C4-2B (cell line): ENCODE results near the gene ROS1.

Experiments used
- H3K27ac ChIP-seq: fragments of 450-650 bp; 2 replicates; pipeline ENCODE4 v1.5.1; 2017
- CTCF ChIP-seq: fragments of 450-650 bp; conservative IDR thresholded peaks from 2 replicates; pipeline ENCODE4 v1.5.1; 2017; ENCODE audit warnings: mild to moderate bottlenecking
- ZFX ChIP-seq: fragments of 450-650 bp; IDR thresholded peaks from 2 replicates; pipeline ENCODE4 v1.6.1; 2017

ROS1 gene

GRCh38 chr6:117440706-117441525 lies 15.2 kb upstream of the ROS1 start:
- no peak overlapping the region for H3K27ac ChIP-seq
- no peak for TF ChIP-seq CTCF
- no peak for TF ChIP-seq ZFX

GRCh38 chr6:117432273-117432672 lies 6.5 kb upstream of the ROS1 start:
- TF ChIP-seq ZFX (no peak), CTCF (no peak)
- no peak overlapping the region for H3K27ac ChIP-seq

GRCh38 chr6:117423754-117424153 lies 2.0 kb downstream of the ROS1 start:
- TF ChIP-seq CTCF (no peak), ZFX (no peak)

GRCh38 chr6:117418320-117418719 lies 7.4 kb downstream of the ROS1 start:
- no peak overlapping the region for H3K27ac ChIP-seq
- TF ChIP-seq CTCF = no peak
- TF ChIP-seq ZFX = no peak

More at GRCh38 chr6:117423754-117424153, 2.0 kb downstream of the ROS1 start:
- no peak overlapping the region for H3K27ac ChIP-seq

GRCh38 chr6:117417851-117418250 lies 7.9 kb downstream of the ROS1 start:
- H3K27ac ChIP-seq = no peak overlapping the region
- TF ChIP-seq CTCF = no peak
- no peak for TF ChIP-seq ZFX

GRCh38 chr6:117414770-117415169 lies 11.0 kb downstream of the ROS1 start:
- H3K27ac ChIP-seq = no peak overlapping the region
- TF ChIP-seq CTCF (no peak), ZFX (no peak)

GRCh38 chr6:117411474-117411873 lies 14.3 kb downstream of the ROS1 start:
- no peak for TF ChIP-seq ZFX
- no peak for TF ChIP-seq CTCF
- no peak overlapping the region for H3K27ac ChIP-seq
